MG63 (cell line): ENCODE measurements around the gene PVR. TPM values are rescaled to one million over a fixed set of nuclear protein-coding genes. Genes with fewer than 3 reads are reported as not detected.
"Not testable (repeated sequence)": the region's sequence is repeated elsewhere in the genome, so short reads cannot be mapped to it uniquely, and the experiment has no call there.

Experiments used
- DNase-seq: peaks from one replicate; pipeline ENCODE4 v3.0.0-alpha.2; 2020
- H3K27me3 ChIP-seq: fragments of 250-450 bp; sonication (Bioruptor Pico); 2 replicates; pipeline ENCODE4 v1.5.1; 2020; ENCODE audit warnings: mild to moderate bottlenecking, moderate library complexity
- H3K36me3 ChIP-seq: fragments of 250-450 bp; sonication (Bioruptor Pico); 2 replicates; pipeline ENCODE4 v1.5.1; 2020; ENCODE audit warnings: mild to moderate bottlenecking, moderate library complexity
- H3K4me3 ChIP-seq: fragments of 250-450 bp; sonication (Bioruptor Pico); 2 replicates; pipeline ENCODE4 v1.5.1; 2020; ENCODE audit warnings: mild to moderate bottlenecking, moderate library complexity
- H3K9me3 ChIP-seq: fragments of 250-450 bp; sonication (Bioruptor Pico); 2 replicates; pipeline ENCODE4 v1.5.1; 2020; ENCODE audit warnings: mild to moderate bottlenecking, moderate library complexity
- total RNA-seq: library from RNA; depleted of rRNA; stranded (reverse); fragments of >200 nt; shearing (Covaris generic); gene quantifications from 2 replicates; pipeline ENCODE4 v1.2.3, GENCODE V29; 2014; ENCODE audit warnings: low replicate concordance; rRNA removed

PVR gene, protein sequence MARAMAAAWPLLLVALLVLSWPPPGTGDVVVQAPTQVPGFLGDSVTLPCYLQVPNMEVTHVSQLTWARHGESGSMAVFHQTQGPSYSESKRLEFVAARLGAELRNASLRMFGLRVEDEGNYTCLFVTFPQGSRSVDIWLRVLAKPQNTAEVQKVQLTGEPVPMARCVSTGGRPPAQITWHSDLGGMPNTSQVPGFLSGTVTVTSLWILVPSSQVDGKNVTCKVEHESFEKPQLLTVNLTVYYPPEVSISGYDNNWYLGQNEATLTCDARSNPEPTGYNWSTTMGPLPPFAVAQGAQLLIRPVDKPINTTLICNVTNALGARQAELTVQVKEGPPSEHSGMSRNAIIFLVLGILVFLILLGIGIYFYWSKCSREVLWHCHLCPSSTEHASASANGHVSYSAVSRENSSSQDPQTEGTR
- total RNA-seq, result 120 and 141 TPM in 2 replicates

DNA sequence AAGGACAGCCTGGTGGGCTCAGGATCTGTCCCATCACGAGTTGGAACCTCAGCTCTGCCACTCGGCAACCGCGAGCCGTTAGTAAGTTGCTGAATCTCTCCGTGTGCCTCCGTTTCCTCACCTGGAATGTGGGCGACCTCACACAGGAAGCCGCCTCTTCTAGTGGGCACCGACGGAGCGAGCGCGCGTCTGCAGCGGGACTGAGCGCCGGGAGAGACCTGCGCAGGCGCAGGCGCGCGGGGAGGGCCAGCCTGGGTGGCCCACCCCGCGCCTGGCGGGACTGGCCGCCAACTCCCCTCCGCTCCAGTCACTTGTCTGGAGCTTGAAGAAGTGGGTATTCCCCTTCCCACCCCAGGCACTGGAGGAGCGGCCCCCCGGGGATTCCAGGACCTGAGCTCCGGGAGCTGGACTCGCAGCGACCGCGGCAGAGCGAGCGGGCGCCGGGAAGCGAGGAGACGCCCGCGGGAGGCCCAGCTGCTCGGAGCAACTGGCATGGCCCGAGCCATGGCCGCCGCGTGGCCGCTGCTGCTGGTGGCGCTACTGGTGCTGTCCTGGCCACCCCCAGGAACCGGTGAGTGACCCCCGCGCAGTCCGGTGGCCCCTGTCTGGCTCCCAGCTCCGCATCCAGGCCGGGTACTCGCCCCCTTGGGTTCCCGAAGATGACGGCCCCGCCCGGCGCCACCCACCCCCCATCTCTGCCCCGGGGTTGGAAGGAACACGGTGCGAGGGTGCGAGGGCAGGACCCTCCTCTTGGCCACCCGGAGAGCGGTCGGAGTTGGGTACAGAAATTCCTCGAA, at the start of gene PVR:
Gene PVR, plus strand, starts transcription at position 306 of the 797 bp plus-strand sequence. Its CDS starts 187 bp downstream, at position 493.
- Histone ChIP-seq H3K36me3 (peaks cover 38% of the 10 kb centered on the region), H3K9me3 (no peaks in the 10 kb centered on the region), H3K4me3 (peak within 1 kb of the TSS; percentile 81), H3K27me3 (no peaks in the 10 kb centered on the region)
- peak; percentile 91 for DNase-seq

DNA sequence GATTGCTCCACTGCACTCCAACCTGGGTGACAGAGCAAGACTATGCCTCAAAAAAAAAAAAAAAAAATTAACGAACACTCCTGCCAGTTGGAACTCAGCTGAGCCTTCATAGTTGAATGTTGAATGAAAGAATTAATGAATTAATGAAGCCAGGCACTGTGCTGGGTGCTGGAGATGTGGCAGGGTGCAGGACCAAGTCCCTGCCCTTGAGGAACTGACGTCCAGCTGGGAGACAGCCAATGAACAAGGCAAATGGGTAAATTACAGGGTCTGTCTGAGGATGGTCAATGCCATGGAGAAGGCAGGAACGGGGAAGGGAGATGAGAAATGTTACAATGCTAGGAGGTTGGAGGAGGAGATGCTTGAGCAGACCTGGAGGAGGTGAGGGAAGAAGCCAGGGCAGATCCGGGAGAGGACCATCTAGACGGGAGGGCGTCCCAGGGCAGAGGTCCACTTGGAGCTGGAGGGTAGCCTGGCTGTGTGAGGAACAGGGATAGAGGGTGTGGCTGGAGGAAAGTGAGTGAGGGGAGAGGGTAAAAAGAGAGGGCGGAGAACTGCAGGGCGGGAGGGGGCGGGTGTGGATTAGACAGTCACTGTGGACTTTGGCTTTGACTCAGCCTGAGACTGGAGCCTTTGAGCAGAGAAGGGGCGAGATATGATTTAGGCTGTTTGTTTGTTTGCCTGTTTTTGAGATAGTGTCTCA, 47.1 kb upstream of the PVR start:
- no peak for DNase-seq
- Histone ChIP-seq H3K4me3 (no peak overlapping the region), H3K36me3 (no peaks in the 10 kb centered on the region), H3K9me3 (peaks cover 21% of the 10 kb centered on the region), H3K27me3 (no peaks in the 10 kb centered on the region)

DNA sequence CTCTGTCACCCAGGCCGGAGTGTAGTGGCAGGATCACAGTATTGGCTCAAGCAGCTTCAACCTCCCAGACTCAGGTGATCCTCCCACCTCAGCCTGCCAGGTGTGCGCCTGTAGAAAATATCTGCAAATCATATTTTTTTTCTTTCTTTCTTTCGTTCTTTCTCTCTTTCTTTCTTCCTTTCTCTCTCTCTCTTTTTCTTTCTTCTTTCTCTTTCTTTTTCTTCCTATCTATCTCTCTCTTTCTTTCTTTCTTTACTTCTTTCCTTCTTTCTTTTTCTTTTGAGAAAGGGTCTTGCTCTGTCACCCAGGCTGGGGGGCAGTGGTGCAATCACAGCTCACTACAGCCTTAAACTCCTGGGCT, 46.6 kb upstream of the PVR start:
- Histone ChIP-seq H3K4me3 (no peak overlapping the region), H3K9me3 (peaks cover 16% of the 10 kb centered on the region), H3K27me3 (no peaks in the 10 kb centered on the region), H3K36me3 (no peaks in the 10 kb centered on the region)
- DNase-seq, result no peak

DNA sequence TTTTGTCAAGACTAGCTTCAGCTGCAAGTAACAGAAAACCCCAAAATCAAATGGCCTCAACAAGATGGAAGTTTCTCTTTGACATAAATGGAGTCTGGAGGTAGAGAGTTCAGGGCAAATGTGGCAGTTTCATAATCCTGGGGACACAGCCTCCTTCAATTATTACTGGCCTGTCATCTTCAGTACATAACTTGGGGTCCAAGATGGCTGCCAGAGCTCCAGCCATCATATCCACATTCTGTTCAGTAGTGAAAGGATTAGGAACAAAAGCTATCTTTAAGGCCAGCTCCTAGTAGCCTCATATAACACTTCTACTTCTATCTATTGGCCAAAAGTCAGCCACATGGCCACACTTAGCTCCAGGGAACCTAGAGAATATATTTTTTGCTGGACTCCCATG, 45.4 kb upstream of the PVR start:
- Histone ChIP-seq H3K4me3 (no peak overlapping the region), H3K9me3 (peaks cover 8% of the 10 kb centered on the region), H3K27me3 (no peaks in the 10 kb centered on the region), H3K36me3 (no peaks in the 10 kb centered on the region)
- DNase-seq, result no peak

DNA sequence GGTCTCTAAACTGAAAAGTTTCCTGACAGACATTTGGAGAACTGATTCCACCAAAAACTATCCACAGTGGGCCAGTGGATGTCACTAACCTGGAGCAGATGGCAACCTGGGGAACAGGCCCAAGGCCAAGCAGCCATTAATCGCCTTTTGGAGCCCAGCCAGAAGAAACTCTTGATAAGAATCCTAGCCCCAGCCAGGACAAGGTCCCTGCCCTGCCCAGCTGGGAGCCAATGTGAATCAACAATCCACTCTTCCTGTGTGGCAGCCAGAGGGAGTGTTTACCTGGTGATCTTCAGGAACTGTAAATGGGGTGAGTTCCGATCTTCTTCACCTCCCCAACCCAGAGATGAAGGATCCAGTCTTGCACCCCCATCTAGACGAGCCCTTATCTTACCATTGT, 44.8 kb upstream of the PVR start:
- Histone ChIP-seq H3K9me3 (peaks cover 8% of the 10 kb centered on the region), H3K36me3 (no peaks in the 10 kb centered on the region), H3K27me3 (no peaks in the 10 kb centered on the region), H3K4me3 (no peak overlapping the region)
- no peak for DNase-seq

DNA sequence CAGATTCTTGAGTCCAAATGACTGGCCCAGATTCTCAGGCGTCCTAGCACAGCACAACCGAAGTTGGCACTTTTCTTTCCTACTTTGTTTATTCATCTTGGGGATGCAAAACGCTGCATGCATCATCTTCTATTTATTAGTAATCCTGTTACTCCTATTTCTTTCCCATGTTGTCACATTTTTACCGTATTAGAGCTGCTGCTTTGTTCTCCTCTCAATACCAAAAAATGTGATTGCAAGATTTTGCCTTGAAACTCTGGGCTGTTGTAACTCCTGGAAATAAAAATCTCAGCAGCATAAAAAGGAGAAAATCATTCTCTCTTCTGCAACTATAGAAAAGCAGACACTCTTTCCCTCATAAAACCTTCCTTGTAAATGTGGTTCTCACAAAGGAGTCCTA, 43.2 kb upstream of the PVR start:
- H3K4me3 ChIP-seq, result no peak overlapping the region
- H3K9me3 ChIP-seq, result peaks cover 8% of the 10 kb centered on the region
- DNase-seq, result no peak
- no peaks in the 10 kb centered on the region for H3K27me3 ChIP-seq
- H3K36me3 ChIP-seq, result no peaks in the 10 kb centered on the region

DNA sequence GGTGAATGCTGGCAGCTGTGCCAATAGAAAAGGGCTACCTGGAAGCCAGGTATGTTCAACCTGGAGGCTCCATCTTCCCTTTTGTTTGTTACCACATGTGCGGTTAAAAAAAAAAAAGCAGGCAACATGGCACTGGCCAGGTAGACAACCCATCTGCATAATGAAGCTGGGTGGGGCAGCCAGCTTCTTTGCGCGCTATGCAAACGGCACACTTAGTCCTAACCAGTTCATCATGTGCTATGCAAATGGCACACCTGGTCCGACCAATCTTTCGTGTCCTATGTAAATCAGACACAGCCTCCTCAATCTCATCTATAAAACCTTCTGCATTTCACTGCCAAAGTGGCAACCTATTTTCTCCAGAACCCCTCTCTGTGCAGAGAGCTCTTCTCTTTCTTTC, 41.6 kb upstream of the PVR start:
- peaks cover 8% of the 10 kb centered on the region for H3K9me3 ChIP-seq
- H3K4me3 ChIP-seq, result no peak overlapping the region
- H3K27me3 ChIP-seq, result no peaks in the 10 kb centered on the region
- no peaks in the 10 kb centered on the region for H3K36me3 ChIP-seq
- no peak for DNase-seq

DNA sequence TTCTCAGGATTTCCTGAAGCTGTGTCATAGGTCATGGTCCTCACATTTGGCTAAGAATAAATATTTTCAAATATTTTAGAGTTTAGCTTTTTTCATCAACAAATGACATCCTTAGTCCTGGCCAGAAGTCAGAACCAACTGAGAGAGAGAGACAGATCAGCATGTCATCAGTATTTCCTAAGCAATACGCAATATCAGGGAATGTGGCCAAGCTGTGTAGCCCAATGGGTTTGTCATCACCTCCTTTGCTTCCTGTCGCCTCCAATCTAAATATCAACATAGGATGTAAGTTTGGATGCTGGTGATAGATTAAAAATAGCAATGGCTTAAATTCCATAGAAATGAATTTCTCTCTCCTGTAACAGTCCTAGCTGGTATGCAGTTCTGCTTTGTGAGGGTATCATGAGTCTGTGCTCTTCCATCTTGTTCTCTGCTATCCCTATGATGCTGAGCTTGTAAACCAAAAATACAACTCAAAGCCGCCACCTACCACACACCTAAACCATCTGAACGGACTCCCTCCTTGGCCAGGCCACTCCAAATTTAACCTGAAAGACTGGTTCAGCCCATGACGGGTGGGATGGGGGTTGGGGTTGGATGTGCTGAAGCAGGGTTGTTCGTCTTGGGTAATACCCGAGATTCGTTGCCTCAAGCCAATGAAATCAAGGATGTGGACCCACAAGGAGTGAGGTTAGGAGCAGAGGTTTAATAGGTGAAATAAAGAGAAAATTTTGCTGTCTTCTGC, 40.3 kb upstream of the PVR start:
- DNase-seq, result peak; percentile 87
- no peaks in the 10 kb centered on the region for H3K27me3 ChIP-seq
- H3K9me3 ChIP-seq, result peaks cover 1% of the 10 kb centered on the region; the same call in 1 of the 2 replicates
- no peaks in the 10 kb centered on the region; the same call in 1 of the 2 replicates for H3K36me3 ChIP-seq
- no peak overlapping the region for H3K4me3 ChIP-seq

DNA sequence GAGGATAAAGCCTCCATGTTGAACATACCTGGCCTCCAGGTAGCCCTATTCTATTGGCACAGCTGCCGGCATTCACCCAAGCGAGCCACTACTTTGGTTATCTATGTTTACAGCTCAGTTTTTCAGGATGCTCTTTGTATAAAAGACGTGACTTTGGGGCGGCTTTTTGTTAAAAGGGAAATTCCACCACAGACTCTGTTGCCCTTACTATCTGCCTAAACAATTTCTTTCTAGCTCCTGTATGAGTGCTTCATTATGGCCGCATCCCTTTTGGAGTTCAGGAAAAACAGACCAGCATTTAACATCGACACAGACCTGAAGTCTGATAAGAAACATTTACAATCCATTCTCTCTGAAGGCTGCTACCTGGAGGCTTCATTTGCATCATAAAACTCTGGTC, 39.5 kb upstream of the PVR start:
- no peaks in the 10 kb centered on the region for H3K27me3 ChIP-seq
- no peak for DNase-seq
- H3K9me3 ChIP-seq, result no peaks in the 10 kb centered on the region
- H3K36me3 ChIP-seq, result no peaks in the 10 kb centered on the region; the same call in 1 of the 2 replicates
- no peak overlapping the region for H3K4me3 ChIP-seq

DNA sequence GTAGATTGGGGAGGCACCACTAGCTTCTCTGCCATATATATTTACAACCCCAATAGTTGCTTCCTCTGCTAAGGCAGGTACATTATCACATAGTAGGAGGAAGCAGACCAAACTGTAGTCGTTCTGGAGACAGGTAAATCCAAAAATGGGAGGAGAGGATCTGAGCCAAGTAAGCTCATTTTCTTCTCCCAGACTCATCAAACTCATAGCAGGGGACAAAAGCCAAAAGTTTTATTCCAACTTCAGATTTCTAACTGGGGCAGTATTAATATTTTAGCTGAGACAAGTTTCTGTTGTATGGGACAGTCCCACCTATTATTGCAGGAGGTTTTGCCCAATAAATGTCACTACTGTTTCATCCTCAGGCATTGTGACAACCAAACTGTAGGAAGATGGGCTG, 38.2 kb upstream of the PVR start:
- H3K9me3 ChIP-seq, result no peaks in the 10 kb centered on the region
- H3K36me3 ChIP-seq, result no peaks in the 10 kb centered on the region; the same call in 1 of the 2 replicates
- H3K27me3 ChIP-seq, result no peaks in the 10 kb centered on the region
- no peak for DNase-seq
- H3K4me3 ChIP-seq, result no peak overlapping the region

DNA sequence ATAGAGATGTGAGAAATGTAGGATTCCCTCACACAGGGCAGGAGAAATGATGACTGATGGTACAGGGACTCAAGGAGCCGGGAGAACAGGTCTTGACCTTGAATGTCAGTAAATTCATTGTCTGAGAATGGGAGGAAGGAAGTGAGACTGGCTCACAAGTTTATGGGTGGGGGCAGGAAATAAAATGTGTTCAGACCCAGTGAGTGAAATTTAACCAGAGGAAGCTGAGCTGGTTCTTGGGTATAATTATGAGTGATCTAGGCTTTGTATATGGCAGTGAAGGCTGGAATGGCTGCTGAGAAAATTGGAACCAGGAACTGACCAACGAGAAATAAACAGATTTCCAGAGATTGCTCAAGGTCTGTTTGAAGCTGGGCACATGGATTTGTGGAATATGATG, 36.7 kb upstream of the PVR start:
- DNase-seq, result peak; percentile 21
- Histone ChIP-seq H3K36me3 (no peaks in the 10 kb centered on the region; the same call in 1 of the 2 replicates), H3K27me3 (no peaks in the 10 kb centered on the region), H3K4me3 (no peak overlapping the region), H3K9me3 (no peaks in the 10 kb centered on the region)

DNA sequence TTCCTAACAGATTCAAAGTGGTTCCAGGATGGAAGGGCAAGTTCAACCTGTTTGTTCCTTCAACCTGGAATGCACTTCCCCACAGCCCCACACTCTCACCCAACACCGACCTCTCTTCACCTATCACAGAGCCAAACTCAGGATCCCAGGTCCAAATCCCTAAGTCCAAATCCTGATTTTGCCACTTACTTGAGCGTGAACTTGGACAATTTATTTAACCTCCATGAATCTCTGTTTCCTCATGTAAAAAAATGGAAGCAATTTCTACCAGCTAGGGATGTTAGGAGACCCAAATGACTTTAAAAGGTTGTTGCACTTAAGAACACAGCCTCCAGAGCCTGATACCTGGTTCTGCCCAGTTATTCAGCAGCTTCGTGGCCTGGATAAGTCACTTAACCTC, 35.8 kb upstream of the PVR start:
- Histone ChIP-seq H3K27me3 (no peaks in the 10 kb centered on the region), H3K9me3 (no peaks in the 10 kb centered on the region), H3K4me3 (no peak overlapping the region), H3K36me3 (no peaks in the 10 kb centered on the region; the same call in 1 of the 2 replicates)
- DNase-seq, result no peak

DNA sequence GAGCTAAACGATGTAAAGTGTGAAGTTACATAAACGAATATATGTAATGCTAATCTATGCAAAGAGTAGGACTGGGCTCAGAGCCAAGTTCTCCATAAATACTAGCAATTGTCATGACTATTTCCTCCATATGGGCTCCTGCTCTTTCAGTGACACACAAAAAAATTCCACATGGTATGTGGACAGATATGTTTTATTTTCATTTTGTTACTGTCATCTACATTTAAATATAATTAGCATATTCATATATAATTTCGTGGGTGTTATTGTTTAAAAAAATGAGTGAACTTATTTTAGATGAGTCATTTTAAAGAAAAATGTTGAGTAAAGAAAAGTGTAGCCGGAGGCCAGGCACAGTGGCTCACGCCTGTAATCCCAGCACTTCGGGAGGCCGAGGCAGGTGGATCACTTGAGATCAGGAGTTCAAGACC, 35.3 kb upstream of the PVR start:
- H3K27me3 ChIP-seq, result no peaks in the 10 kb centered on the region
- no peaks in the 10 kb centered on the region for H3K9me3 ChIP-seq
- H3K36me3 ChIP-seq, result no peaks in the 10 kb centered on the region; the same call in 1 of the 2 replicates
- no peak overlapping the region for H3K4me3 ChIP-seq
- DNase-seq, result no peak

DNA sequence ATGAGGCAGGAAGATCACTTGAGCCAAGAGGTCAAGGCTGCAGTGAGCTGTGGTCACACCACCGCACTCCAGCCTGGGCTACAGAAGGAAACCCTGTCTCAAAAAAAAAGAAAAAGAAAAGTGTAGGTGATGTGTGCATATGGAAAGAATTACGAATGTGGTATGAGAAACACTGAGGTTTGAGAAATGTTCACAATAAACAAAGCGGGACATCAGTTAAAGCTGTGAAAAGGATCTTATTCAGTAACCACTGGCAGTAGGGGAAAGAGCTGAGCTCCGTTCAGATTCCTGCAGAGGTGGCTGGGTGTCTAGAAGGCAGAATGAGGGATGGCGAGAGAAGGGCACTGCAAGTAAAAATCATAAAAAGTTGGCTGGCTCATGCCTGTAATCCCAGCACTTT, 34.5 kb upstream of the PVR start:
- no peaks in the 10 kb centered on the region for H3K9me3 ChIP-seq
- H3K27me3 ChIP-seq, result no peaks in the 10 kb centered on the region
- DNase-seq, result no peak
- H3K36me3 ChIP-seq, result no peaks in the 10 kb centered on the region; the same call in 1 of the 2 replicates
- no peak overlapping the region for H3K4me3 ChIP-seq

DNA sequence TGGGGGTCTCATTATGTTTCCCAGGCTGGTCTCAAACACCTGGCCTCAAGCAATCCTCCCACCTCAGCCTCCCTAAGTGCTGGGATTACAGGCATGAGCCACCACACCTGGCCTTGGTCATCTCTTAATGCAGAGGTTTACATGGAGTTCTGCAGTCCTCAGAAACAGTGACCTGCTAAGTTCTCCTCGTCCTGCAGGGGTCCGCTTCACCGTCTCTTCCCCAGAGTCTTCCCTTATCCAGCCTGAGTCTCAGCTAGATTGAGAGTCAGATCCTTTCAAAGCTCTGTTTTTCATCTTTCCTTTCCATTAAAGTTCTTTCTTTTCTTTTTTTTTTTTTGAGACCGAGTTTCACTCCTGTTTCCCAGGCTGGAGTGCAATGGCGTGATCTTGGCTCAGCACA, 33.2 kb upstream of the PVR start:
- peak; percentile 26 for DNase-seq
- not testable (repeated sequence) for H3K27me3 ChIP-seq, H3K4me3 ChIP-seq, H3K36me3 ChIP-seq, H3K9me3 ChIP-seq

DNA sequence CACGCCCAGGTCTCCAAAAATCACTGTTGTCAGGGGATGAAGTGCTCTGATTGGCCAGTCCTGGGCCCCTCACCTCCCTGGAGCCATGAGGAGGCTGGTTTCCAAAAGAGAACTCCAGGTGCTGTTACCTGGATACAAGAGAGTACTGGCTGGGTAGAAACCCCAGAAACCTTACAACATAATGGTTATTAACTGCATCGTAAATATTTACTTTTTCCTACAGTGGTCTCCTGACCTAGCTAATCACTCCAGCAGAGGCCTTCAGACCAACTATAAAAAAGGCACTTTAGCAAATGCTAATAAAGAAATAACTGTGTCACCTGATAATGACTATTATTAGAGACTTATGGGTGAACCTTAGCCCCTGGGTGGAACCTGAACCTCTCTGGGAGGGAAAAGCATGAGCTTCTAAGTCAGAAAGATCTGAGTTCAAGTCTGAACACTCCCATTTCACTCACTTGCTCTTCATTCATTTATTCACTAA, 31.9 kb upstream of the PVR start:
- Histone ChIP-seq H3K9me3 (no peaks in the 10 kb centered on the region), H3K27me3 (no peaks in the 10 kb centered on the region), H3K36me3 (peaks cover 2% of the 10 kb centered on the region; the same call in 1 of the 2 replicates), H3K4me3 (no peak overlapping the region)
- no peak for DNase-seq
